ENCODE data around the gene FAM98C. TPM values are rescaled to one million over a fixed set of nuclear protein-coding genes. Genes with fewer than 3 reads are reported as not detected.

The FAM98C gene
- total and polyA plus RNA-seq, 4 donors = 10.5 to 52.3 (median 29.2) TPM

DNA sequence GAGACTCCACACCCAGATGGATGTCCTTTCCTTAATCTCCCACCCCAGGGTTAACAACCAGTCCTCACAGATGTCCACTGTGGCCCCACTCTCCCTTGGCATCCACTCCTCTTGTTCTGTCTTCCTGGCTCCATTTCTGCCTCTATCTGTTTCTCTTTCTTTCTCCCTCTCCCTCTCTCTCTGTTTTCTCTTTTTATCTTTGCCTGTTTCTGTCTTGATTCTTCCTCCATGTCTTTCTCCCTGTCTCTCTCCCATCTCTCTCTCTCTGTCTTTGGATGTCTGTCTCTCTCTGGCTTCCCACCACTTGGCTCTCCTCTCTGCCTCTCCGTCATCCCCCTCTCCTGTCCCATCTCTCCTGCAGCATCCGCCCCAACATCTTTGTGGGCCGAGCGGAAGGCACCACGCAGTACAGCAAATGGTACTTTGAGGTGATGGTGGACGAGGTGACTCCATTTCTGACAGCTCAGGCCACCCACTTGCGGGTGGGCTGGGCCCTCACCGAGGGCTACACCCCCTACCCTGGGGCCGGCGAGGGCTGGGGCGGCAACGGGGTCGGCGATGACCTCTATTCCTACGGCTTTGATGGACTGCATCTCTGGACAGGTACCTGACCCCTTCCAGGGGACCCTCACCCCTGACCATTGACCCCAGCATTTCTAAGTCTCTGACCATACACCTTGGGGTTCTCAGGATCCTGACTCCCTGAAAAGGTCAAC lies 55.0 kb downstream of the FAM98C start:
- peaks cover 2% of the 10 kb centered on the region for H3K36me3 ChIP-seq (ENCODE audit: control insufficient read depth, insufficient read depth, low read length)
- H3K4me3 ChIP-seq (ENCODE audit: low read depth, low read length) = no peak overlapping the region
- WGBS (ENCODE audit: insufficient coverage) = 93% methylated on average over 11 of the region's 15 CpGs
- H3K27me3 ChIP-seq (ENCODE audit: control insufficient read depth, insufficient read depth, low read length) = no peaks in the 10 kb centered on the region
- no peaks in the 10 kb centered on the region for H3K4me1 ChIP-seq (ENCODE audit: control insufficient read depth, insufficient read depth, low read length)
- no peak overlapping the region for H3K27ac ChIP-seq (ENCODE audit: low read depth, low read length)
- H3K9me3 ChIP-seq (ENCODE audit: control insufficient read depth, insufficient read depth, low read length) = no peaks in the 10 kb centered on the region
- DNase-seq (ENCODE audit: low read depth in 4 of 6, low spot score in 6 of 6) = no peak

Other genes starting within 250 kb of the FAM98C start
- 10 to 100 TPM; 12.4 to 14.4 TPM for gene DPF1, start 178.9 kb upstream of the FAM98C start, total RNA-seq
- gene DPF1, start 178.9 kb upstream of the FAM98C start, polyA plus RNA-seq (ENCODE audit: insufficient read length in 2 of 2) = 10 to 100 TPM; 65.5 to 90.1 TPM
- gene PPP1R14A, start 146.7 kb upstream of the FAM98C start, total RNA-seq = 1 to 10 TPM; 4.0 to 9.4 TPM
- gene PPP1R14A, start 146.7 kb upstream of the FAM98C start, polyA plus RNA-seq (ENCODE audit: insufficient read length in 2 of 2) = 10 to 100 TPM; 19.5 to 24.5 TPM
- gene SPINT2, start 138.5 kb upstream of the FAM98C start, total RNA-seq = 100 to 1,000 TPM in 1 of 2 donors, 10 to 100 TPM in 1; 95.5 to 242 TPM
- 100 to 1,000 TPM; 111 to 212 TPM for gene SPINT2, start 138.5 kb upstream of the FAM98C start, polyA plus RNA-seq (ENCODE audit: insufficient read length in 2 of 2)
- gene C19orf33, start 98.8 kb upstream of the FAM98C start, total RNA-seq = 100 to 1,000 TPM in 1 of 2 donors, 10 to 100 TPM in 1; 12.4 to 134 TPM
- gene C19orf33, start 98.8 kb upstream of the FAM98C start, polyA plus RNA-seq (ENCODE audit: insufficient read length in 2 of 2) = 10 to 100 TPM in 1 of 2 donors, under 1 TPM in 1; 0.97 to 13.5 TPM
- 10 to 100 TPM; 41.7 to 61.2 TPM for gene YIF1B, start 87.1 kb upstream of the FAM98C start, total RNA-seq
- 10 to 100 TPM; 68.0 to 88.1 TPM for gene YIF1B, start 87.1 kb upstream of the FAM98C start, polyA plus RNA-seq (ENCODE audit: insufficient read length in 2 of 2)
- gene KCNK6, start 83.2 kb upstream of the FAM98C start, total RNA-seq = 1 to 10 TPM; 1.8 to 4.4 TPM
- gene KCNK6, start 83.2 kb upstream of the FAM98C start, polyA plus RNA-seq (ENCODE audit: insufficient read length in 2 of 2) = 1 to 10 TPM in 1 of 2 donors, under 1 TPM in 1; 0.98 to 2.1 TPM
- 1 to 10 TPM; 3.7 to 5.8 TPM for gene CATSPERG, start 67.3 kb upstream of the FAM98C start, total RNA-seq
- gene CATSPERG, start 67.3 kb upstream of the FAM98C start, polyA plus RNA-seq (ENCODE audit: insufficient read length in 2 of 2) = 10 to 100 TPM in 1 of 2 donors, 1 to 10 TPM in 1; 4.0 to 10.3 TPM
- 100 to 1,000 TPM; 177 to 185 TPM for gene PSMD8, start 28.5 kb upstream of the FAM98C start, total RNA-seq
- 100 to 1,000 TPM; 196 to 209 TPM for gene PSMD8, start 28.5 kb upstream of the FAM98C start, polyA plus RNA-seq (ENCODE audit: insufficient read length in 2 of 2)
- under 1 TPM in 1 of 2 donors, not detected in 1; 0.28 TPM for gene GGN, start 15.1 kb upstream of the FAM98C start, total RNA-seq
- gene GGN, start 15.1 kb upstream of the FAM98C start, polyA plus RNA-seq (ENCODE audit: insufficient read length in 2 of 2) = 1 to 10 TPM; 1.3 to 1.9 TPM
- 1 to 10 TPM; 1.3 to 1.9 TPM for gene SPRED3, start 14.4 kb upstream of the FAM98C start, total RNA-seq
- gene SPRED3, start 14.4 kb upstream of the FAM98C start, polyA plus RNA-seq (ENCODE audit: insufficient read length in 2 of 2) = 1 to 10 TPM; 8.3 to 9.3 TPM
- gene RASGRP4, start 23.1 kb downstream of the FAM98C start, total RNA-seq = 1 to 10 TPM; 1.2 to 1.6 TPM
- 1 to 10 TPM; 1.5 to 2.0 TPM for gene RASGRP4, start 23.1 kb downstream of the FAM98C start, polyA plus RNA-seq (ENCODE audit: insufficient read length in 2 of 2)
- gene RYR1, start 30.6 kb downstream of the FAM98C start, total RNA-seq = 1 to 10 TPM; 6.0 to 6.9 TPM
- 10 to 100 TPM; 14.1 to 15.1 TPM for gene RYR1, start 30.6 kb downstream of the FAM98C start, polyA plus RNA-seq (ENCODE audit: insufficient read length in 2 of 2)
- 1 to 10 TPM; 1.6 to 2.4 TPM for gene MAP4K1, start 214.9 kb downstream of the FAM98C start, total RNA-seq
- gene MAP4K1, start 214.9 kb downstream of the FAM98C start, polyA plus RNA-seq (ENCODE audit: insufficient read length in 2 of 2) = 10 to 100 TPM in 1 of 2 donors, 1 to 10 TPM in 1; 8.9 to 12.2 TPM
- 100 to 1,000 TPM; 110 to 266 TPM for gene EIF3K, start 216.1 kb downstream of the FAM98C start, total RNA-seq
- 100 to 1,000 TPM; 254 to 268 TPM for gene EIF3K, start 216.1 kb downstream of the FAM98C start, polyA plus RNA-seq (ENCODE audit: insufficient read length in 2 of 2)
- gene ACTN4, start 244.6 kb downstream of the FAM98C start, total RNA-seq = 100 to 1,000 TPM; 103 to 142 TPM
- gene ACTN4, start 244.6 kb downstream of the FAM98C start, polyA plus RNA-seq (ENCODE audit: insufficient read length in 2 of 2) = 100 to 1,000 TPM; 292 to 297 TPM

All from spinal cord (tissue), 10 donors.